PFSK-1 (cell line): ENCODE data around the gene PBX4.

Experiments
- FOXP2 ChIP-seq: optimal IDR thresholded peaks from 2 replicates; pipeline ENCODE3; 2011; ENCODE audit warnings: borderline replicate concordance, control low read depth, inconsistent platforms; ENCODE audit not compliant: insufficient read depth; ENCODE audit errors: extremely low read length, extremely low read depth
- POLR2AphosphoS5 ChIP-seq: IDR thresholded peaks from 2 replicates; pipeline ENCODE4 v1.6.1; 2012; ENCODE audit warnings: low read depth, mild to moderate bottlenecking, control low read depth, low read length, moderate library complexity
- REST ChIP-seq, 2 experiments: IDR thresholded peaks; 2 replicates each; pipeline versions ENCODE4 v1.6.1 to v1.8.0; 2011 to 2012; ENCODE audit warnings: low read depth in 2 of 2, low read length in 2 of 2, control low read depth in 1 of 2, inconsistent platforms in 1 of 2, mild to moderate bottlenecking in 1 of 2, moderate library complexity in 1 of 2; ENCODE audit not compliant: insufficient read depth in 1 of 2
- SIN3A ChIP-seq: IDR thresholded peaks from 2 replicates; pipeline ENCODE4 v1.6.1; 2012; ENCODE audit warnings: mild to moderate bottlenecking, low read length, moderate library complexity, borderline replicate concordance; ENCODE audit not compliant: insufficient read depth
- TAF1 ChIP-seq: IDR thresholded peaks from 2 replicates; pipeline ENCODE4 v1.6.1; 2012; ENCODE audit warnings: low read length, control low read depth, borderline replicate concordance; ENCODE audit not compliant: insufficient read depth

The PBX4 gene

GRCh38 chr19:19587771-19588170 lies 30.7 kb downstream of the PBX4 start:
- TF ChIP-seq POLR2AphosphoS5 (no peak), TAF1 (no peak), SIN3A (no peak), REST (IDR thresholded peaks at IDR 0.05; ENCODE audit: insufficient read depth in 1 of 2, low read depth in 2 of 2, low read length in 2 of 2) (no peak), FOXP2 (no peak)

GRCh38 chr19:19584356-19584755 lies 34.1 kb downstream of the PBX4 start:
- TF ChIP-seq TAF1 (no peak), REST (IDR thresholded peaks at IDR 0.05; ENCODE audit: insufficient read depth in 1 of 2, low read depth in 2 of 2, low read length in 2 of 2) (no peak)

- TF ChIP-seq TAF1, result no peak
Measured at GRCh38 chr19:19582471-19582870, 36.0 kb downstream of the PBX4 start.

- TF ChIP-seq REST (IDR thresholded peaks at IDR 0.05; ENCODE audit: insufficient read depth in 1 of 2, low read depth in 2 of 2, low read length in 2 of 2), result no peak
- TF ChIP-seq POLR2AphosphoS5, result no peak
- no peak for TF ChIP-seq TAF1
- no peak for TF ChIP-seq SIN3A
- no peak for TF ChIP-seq FOXP2
Measured at GRCh38 chr19:19581391-19581790, 37.1 kb downstream of the PBX4 start.

- no peak for TF ChIP-seq REST (IDR thresholded peaks at IDR 0.05; ENCODE audit: insufficient read depth in 1 of 2, low read depth in 2 of 2, low read length in 2 of 2)
- no peak for TF ChIP-seq TAF1
- no peak for TF ChIP-seq FOXP2
- no peak for TF ChIP-seq POLR2AphosphoS5
- no peak for TF ChIP-seq SIN3A
Measured at GRCh38 chr19:19580418-19580817, 38.1 kb downstream of the PBX4 start.
